ENCODE measurements around the gene MAP1B.

Gene MAP1B

GRCh38 chr5:72133212-72133990 is 26.1 kb downstream of the MAP1B start:
- no peak for DNase-seq (ENCODE audit: low read depth)

DNA sequence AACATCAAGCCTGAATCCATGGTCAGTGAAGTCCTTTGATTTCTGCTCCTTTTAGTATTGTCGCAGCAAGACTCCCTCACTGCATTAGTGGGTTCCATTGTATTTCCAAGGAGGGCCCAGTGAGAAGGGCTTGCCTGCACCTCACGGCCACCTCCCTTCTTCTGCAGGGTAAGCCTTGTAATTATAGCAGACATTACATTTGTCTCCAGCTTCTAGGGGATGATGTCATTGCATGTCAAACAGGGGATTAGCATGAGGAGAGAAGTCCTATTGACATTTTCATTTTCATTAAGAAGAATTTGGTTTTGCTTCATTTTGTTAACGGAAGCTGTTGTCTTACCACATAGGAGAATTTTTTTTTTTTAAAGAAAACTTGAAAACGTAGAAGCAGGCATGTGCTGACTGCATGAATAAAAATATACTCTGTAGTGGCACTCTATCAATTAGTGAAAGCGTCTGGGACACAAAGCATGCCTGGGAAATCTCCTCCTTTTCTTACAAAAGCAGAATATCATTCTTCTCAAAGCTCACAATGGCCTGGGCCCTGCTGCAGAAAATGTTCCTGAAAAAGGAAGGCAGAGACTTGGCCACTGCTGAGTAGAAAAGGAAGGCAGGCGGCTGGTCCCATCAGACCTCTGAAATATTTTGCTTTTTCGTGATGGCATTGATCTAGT is 27.1 kb downstream of the MAP1B start:
- no peak for DNase-seq (ENCODE audit: low read depth)

GRCh38 chr5:72137826-72138409 is 30.6 kb downstream of the MAP1B start:
- no peak for DNase-seq (ENCODE audit: low read depth)

DNA sequence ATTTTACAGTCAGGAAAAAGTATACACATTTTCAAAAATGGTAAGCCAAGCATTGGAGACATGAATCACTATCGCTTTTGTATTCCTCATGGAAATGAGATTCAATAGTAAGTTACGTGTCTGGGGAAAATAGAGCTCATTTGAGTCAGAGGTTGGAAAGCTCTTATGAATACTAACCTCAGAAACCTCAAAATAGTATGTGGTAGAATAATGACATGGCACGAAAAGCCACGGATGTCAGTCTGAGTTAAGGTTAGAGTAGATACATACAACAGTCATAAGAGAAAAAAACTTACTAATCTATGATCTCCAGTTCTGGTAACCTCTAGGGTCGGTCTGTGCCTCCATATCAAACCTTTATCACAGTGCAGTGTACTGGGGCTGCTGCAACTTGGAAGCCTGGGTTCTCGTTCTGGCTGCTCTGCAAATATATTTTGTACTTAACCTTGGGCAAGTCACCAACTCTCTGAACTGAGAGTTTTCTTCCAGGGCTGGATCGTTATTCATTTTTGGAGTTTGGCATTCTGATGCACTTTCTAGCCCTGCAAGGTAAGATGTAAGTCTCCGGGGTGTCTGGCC is 31.8 kb downstream of the MAP1B start:
- DNase-seq (ENCODE audit: low read depth) = no peak

DNA sequence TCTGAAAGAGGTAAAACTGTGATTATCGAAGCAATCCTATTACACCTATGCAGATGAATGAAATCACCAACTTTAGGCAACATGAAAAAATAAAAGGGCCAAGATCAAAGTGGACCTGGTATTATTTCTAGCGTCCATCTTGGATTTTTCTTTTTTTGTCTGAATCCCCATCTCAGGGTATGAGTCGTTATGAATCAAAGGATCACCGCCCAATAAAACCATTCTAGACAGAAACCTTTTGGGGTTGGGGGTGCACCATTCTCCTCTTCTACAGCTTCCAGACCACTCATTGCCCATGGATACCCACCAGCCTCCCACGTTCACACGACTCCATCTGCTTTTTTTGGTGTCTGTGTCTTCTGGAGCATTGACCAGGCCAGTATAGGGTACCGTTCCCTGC is 33.4 kb downstream of the MAP1B start:
- no peak for DNase-seq (ENCODE audit: low read depth)

DNA sequence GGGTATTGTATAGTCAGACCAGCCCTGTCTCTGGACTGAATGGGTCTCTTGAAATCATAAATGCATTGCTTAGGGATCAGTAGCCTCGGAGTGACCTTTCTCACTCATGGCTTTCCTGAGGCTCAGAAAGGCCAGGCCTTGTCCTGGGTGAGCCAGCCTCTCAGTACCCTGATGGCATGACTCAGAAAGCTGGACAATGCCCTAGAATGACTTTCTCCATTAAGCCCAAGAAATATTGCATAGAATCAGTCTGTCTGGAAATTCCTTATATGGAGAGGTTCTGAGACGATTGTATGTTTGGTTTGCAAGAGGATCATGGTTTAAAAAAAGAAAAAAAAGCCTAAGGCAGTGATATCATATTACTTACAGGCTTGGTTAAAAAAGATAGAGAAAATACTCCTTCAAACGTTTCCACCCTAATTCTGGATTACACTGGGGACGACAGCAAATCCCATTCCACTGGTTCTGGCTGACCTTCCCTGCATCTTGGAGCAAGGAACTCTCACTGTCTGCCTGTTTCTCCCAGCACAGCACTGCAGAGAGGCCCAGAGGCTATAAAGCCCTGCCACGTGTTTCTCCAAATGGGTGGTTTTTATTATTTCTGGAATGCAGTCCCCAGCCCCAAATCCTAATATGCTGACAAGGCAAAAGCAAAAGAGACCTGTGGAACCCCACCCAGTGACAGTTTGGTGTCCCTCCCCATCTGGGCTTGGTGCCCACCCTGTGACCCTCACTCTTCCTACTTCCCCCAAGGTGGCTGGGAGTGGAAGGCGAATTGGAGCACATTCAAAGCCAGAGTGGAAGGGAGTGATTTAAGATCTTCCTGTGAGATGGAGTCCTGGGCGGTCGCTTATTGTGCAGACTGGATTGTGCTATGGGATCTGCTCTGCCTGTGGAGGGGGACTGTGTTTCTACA is 34.4 kb downstream of the MAP1B start:
- no peak for DNase-seq (ENCODE audit: low read depth)

GRCh38 chr5:72144762-72145161 is 37.5 kb downstream of the MAP1B start:
- DNase-seq (ENCODE audit: low read depth) = no peak

DNA sequence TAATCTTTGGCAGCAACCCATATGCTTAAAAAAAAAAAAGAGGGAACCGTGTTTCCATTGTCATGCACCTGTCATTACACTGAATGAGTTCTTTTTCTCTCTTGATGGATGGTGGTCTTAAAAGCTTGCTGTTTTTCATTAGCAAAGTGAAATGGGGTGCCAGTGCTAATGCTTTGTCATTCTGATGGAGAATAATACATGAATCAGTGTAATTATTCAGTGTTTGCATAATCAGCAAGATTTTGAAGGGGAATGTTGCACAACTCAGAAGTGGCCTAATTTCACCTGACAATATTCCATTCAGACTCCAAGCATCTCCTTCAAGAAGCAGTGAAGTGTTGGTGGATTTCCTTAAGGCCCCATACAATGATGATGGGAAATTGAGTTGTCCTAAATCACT is 38.1 kb downstream of the MAP1B start:
- no peak for DNase-seq (ENCODE audit: low read depth)

- DNase-seq (ENCODE audit: low read depth) = no peak
Observed at GRCh38 chr5:72146056-72146455, 38.8 kb downstream of the MAP1B start.

DNA sequence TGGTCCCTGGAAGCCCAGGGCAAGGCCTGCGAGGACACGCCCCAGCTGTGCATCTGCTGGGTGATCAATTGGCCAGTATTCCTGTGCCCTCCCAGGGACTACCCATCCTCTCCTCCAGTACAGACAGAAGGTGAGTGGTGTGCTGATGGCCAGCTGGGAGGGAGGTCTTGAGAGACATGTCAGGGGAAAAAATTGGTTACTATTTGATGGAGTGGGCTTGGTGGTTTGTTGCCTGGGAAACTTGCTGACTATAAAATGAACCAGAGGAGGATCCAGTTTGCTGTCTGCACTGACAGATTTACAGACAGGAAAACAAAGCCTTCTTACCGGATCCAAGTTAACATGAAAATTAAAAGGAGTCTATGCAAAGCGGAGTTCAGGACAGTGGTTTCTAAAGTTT is 40.3 kb downstream of the MAP1B start:
- no peak for DNase-seq (ENCODE audit: low read depth)

GRCh38 chr5:72149742-72150141 is 42.5 kb downstream of the MAP1B start:
- DNase-seq (ENCODE audit: low read depth) = no peak

DNA sequence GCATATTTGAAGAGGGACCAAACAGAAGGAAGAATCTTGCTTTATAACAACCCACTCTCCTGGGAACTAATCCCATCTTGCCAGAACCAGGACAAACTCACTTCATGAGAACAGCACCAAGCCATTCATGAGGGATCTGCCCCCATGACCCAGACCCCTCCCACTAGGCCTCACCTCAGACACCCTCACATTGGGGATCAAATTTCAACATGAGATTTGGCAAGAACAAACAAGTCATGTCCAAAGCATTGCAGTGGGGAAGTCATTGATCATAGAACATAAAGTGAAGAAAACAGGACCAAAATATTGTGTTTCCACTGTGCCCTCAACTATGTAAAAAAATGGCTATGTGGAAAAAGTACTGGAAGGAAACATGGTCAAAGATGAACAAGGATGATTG is 43.9 kb downstream of the MAP1B start:
- no peak for DNase-seq (ENCODE audit: low read depth)

DNA sequence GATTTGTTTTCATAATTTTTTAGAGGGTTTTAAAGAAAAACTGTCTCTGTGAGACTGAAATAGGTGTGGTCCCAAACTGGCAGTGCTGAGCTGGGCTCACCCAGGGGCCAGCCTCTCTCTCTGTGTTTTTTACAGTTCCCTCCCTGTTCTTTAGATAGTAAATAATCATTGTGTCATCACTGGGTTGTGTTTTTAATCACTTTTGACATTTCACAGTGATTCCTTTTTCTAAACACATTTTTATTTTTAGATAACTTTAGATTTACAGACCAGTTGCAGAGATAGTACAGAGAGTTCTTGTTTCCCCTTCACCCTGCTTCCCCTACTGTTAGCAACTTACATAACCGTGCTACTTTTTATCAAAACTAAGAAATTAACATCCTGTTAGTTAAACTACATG is 44.4 kb downstream of the MAP1B start:
- no peak for DNase-seq (ENCODE audit: low read depth)

DNA sequence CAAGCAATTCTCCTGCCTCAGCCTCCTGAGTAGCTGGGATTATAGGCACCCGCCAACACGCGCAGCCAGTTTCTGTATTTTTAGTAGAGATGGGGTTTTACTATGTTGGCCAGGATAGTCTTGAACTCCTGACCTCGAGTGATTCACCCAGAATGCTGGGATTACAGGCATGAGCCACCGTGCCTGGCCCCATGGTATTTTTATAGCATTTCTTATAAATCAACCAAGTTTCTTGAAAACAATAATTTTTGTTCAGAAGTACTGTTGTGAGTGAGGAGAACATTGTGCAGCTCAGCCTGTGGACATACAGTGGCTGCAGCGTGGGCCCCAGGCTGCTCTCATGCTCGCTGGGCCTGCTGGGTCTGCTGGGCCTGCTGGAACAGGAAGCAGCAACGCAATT is 45.3 kb downstream of the MAP1B start:
- no peak for DNase-seq (ENCODE audit: low read depth)

GRCh38 chr5:72153551-72153950 is 46.3 kb downstream of the MAP1B start:
- DNase-seq (ENCODE audit: low read depth) = no peak

DNA sequence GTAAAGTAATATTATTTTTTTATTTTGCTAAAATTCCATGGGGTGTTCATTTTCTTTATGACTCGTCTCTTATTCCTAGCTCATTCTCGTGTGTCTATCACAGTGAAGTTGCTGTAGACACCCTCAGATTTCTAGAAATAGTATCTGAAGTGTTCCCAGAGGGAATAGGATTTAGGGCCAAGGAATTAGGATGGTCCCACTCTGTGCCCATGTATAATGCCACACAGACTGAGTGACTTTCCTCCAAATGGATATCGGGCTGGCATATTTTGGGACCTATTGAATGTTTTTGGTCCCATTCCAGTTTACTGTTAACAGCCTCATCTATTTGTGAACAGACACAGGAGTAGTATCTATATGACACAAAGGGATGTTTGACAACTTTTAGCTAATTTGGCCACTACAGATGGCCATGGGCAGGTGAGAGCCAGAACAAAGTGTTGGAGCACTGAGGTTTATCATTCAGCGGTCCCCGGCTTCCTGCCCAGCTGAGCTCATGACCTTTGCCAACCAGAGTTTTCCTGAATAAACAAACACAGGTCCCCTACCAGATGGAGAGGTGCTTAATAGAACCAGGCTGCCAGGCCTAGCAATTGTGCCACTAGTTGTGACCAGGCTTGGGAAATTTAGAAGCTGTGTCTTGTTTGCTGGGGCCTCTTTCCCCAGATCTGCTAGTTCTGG is 46.9 kb downstream of the MAP1B start:
- DNase-seq (ENCODE audit: low read depth) = no peak

GRCh38 chr5:72156946-72157624 is 49.8 kb downstream of the MAP1B start:
- no peak for DNase-seq (ENCODE audit: low read depth)

DNA sequence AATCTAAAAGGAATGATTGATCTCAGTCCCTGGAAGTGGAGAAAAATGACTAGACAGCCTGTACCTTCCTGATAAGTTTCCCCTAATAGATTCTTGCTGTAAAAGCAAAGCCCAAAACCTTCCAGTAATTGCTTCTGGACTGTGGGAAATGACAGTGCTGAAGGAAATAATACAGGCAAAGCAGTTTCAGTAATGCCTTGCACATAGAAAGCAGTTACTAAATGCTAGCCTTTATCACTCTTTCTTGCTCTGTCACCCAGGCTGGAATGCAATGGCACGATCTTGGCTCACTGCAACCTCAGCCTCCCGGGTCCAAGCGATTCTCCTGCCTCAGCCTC is 50.3 kb downstream of the MAP1B start:
- DNase-seq (ENCODE audit: low read depth) = no peak

DNA sequence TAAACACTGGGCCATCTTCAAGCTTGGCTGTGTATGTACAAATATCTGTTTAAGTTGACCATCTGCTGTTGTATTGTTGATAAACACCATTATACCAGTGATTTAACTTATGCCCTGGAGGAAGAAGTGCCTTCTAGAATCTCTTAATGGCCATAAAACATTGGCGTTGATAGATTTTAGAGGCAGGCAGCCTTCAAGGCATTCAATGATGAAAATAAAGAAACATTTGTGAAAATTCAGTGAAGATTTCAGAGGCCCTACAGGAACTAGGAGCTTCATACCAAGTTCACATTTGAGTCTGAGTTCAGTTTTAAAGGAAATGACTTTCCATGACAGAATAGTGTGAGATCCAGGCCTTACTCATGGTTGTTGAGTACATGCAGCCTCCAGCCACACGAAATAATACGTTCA is 52.2 kb downstream of the MAP1B start:
- no peak for DNase-seq (ENCODE audit: low read depth)

GRCh38 chr5:72160329-72160728 is 53.1 kb downstream of the MAP1B start:
- no peak for DNase-seq (ENCODE audit: low read depth)

DNA sequence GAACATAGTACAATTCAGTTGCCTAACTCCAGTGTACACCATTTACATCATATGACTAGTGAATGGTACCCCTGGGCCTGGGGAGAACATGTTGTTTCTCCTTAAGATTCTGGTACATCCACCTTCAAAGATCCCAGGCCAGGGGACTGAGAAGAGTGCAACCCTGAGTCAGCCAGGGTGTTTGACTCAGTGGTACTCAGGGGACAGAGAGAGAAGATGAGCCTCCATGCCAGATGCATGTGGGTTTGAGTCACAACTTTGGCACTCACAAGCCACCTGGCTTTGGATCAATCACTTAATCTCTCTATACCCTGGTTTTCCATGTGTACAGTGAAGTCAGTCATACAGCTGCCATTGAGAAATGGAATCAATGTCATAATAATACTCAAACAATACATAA is 53.7 kb downstream of the MAP1B start:
- DNase-seq (ENCODE audit: low read depth) = no peak
